ENCODE results near the gene SFTPB.

The SFTPB gene

DNA sequence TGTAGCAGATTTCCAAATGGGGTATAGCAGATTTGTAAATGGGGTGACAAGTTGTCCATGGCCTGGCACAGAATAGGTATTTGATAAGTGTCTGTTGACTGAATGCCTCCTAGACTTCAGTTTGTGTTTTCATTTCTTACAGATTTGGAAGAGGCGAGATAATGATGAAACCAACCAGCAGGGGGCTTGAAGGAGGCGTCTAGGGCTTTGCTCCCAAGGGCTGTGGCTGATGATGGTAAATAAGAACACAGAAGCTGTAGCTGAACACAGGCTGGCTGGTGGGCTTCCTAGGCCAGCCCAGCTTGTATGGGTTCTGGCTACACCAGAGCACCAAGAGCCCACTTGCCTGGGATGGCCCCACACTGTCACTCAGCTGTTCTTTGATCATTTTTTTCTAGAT, 19.4 kb downstream of the SFTPB start:
- no peaks in the 10 kb centered on the region for H3K4me1 ChIP-seq (ENCODE audit: control insufficient read depth, insufficient read depth, low read length)
- TF ChIP-seq WT1 (tag by site-specific recombination; IDR thresholded peaks at IDR 0.05), result no peak
- TF ChIP-seq BCL11A (tag by site-specific recombination; IDR thresholded peaks at IDR 0.05; ENCODE audit: low read depth), result no peak
- TF ChIP-seq, protein P1, sequence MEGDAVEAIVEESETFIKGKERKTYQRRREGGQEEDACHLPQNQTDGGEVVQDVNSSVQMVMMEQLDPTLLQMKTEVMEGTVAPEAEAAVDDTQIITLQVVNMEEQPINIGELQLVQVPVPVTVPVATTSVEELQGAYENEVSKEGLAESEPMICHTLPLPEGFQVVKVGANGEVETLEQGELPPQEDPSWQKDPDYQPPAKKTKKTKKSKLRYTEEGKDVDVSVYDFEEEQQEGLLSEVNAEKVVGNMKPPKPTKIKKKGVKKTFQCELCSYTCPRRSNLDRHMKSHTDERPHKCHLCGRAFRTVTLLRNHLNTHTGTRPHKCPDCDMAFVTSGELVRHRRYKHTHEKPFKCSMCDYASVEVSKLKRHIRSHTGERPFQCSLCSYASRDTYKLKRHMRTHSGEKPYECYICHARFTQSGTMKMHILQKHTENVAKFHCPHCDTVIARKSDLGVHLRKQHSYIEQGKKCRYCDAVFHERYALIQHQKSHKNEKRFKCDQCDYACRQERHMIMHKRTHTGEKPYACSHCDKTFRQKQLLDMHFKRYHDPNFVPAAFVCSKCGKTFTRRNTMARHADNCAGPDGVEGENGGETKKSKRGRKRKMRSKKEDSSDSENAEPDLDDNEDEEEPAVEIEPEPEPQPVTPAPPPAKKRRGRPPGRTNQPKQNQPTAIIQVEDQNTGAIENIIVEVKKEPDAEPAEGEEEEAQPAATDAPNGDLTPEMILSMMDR (tag by site-specific recombination; IDR thresholded peaks at IDR 0.05), result no peak
- TF ChIP-seq YY1 (tag by site-specific recombination; IDR thresholded peaks at IDR 0.05), result no peak
- no peak overlapping the region; the same call in 1 of the 2 replicates for H3K27ac ChIP-seq (ENCODE audit: extremely low read depth, low read depth, low read length)
- POLR2A ChIA-PET, result interaction anchor here (0.5 to 1.5 kb wide), 2 partner anchors 9 to 18 kb away, joined by 3 read pairs; no protein-coding TSS in a partner anchor
- H3K4me3 ChIP-seq (ENCODE audit: low read depth, low read length), result no peak overlapping the region
- peaks cover 70 to 88% of the 10 kb centered on the region in 2 experiments for H3K36me3 ChIP-seq (ENCODE audit: control insufficient read depth in 2 of 2, insufficient read depth in 1 of 2, low read length in 2 of 2)
- CTCF ChIA-PET, result interaction anchor here (0.6 to 3.1 kb wide), 13 partner anchors 9 to 169 kb away, joined by 3 to 19 read pairs (median 4); no protein-coding TSS in a partner anchor
- H3K9me3 ChIP-seq (ENCODE audit: control insufficient read depth, insufficient read depth, low read depth, low read length), result no peaks in the 10 kb centered on the region

DNA sequence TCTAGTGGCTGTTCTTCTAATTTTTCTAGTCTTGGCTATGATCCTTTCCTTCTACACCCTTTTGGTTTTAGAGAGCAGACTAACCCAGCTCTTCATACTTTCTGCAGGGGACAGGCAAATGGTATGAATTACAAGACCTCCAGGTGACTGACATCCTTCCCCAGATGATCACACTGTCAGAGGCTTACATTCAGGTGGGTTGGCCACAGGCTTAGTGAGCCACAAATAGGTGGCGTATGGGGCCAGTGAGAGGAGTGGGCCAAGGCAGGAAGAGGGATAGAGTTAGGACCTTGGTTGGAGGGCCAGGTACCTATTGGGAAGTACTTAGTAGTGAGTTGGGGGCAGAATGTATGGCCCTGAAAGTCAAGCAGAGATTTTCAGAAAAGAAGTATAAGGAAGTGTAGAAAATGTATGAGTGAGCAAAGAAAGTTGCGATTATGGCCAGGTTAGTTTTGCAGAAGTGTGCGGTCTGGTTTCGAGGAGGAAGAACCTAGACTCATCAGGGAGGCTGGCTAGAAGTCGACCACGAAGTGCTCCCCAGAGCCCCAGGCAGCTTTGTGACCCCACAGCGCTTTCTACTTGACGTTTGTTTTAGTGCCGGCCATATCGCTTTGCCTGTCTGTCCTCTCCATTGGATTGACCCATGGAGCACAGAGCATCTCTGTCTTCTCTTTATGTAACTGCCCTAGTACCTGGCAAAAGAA, 20.0 kb downstream of the SFTPB start:
- TF ChIP-seq, protein P2, sequence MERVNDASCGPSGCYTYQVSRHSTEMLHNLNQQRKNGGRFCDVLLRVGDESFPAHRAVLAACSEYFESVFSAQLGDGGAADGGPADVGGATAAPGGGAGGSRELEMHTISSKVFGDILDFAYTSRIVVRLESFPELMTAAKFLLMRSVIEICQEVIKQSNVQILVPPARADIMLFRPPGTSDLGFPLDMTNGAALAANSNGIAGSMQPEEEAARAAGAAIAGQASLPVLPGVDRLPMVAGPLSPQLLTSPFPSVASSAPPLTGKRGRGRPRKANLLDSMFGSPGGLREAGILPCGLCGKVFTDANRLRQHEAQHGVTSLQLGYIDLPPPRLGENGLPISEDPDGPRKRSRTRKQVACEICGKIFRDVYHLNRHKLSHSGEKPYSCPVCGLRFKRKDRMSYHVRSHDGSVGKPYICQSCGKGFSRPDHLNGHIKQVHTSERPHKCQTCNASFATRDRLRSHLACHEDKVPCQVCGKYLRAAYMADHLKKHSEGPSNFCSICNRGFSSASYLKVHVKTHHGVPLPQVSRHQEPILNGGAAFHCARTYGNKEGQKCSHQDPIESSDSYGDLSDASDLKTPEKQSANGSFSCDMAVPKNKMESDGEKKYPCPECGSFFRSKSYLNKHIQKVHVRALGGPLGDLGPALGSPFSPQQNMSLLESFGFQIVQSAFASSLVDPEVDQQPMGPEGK (tag by site-specific recombination; IDR thresholded peaks at IDR 0.05), result no peak
- TF ChIP-seq ZNF211 (tag by site-specific recombination; IDR thresholded peaks at IDR 0.05; ENCODE audit: low read depth), result no peak
- TF ChIP-seq, protein P3, sequence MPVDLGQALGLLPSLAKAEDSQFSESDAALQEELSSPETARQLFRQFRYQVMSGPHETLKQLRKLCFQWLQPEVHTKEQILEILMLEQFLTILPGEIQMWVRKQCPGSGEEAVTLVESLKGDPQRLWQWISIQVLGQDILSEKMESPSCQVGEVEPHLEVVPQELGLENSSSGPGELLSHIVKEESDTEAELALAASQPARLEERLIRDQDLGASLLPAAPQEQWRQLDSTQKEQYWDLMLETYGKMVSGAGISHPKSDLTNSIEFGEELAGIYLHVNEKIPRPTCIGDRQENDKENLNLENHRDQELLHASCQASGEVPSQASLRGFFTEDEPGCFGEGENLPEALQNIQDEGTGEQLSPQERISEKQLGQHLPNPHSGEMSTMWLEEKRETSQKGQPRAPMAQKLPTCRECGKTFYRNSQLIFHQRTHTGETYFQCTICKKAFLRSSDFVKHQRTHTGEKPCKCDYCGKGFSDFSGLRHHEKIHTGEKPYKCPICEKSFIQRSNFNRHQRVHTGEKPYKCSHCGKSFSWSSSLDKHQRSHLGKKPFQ (tag by site-specific recombination; IDR thresholded peaks at IDR 0.05), result no peak
- no peak for TF ChIP-seq TRIM28 (IDR thresholded peaks at IDR 0.05; ENCODE audit: borderline replicate concordance, low read length)
- CTCF ChIA-PET, result interaction anchor here (0.5 to 2.6 kb wide), 12 partner anchors 9 to 431 kb away, joined by 3 to 12 read pairs (median 3); no protein-coding TSS in a partner anchor
- POLR2A ChIA-PET, result interaction anchor here (1.5 kb wide), 1 partner anchor 19 kb away, joined by 3 read pairs; no protein-coding TSS in a partner anchor
- peaks cover 75 to 90% of the 10 kb centered on the region in 2 experiments for H3K36me3 ChIP-seq (ENCODE audit: control insufficient read depth in 2 of 2, insufficient read depth in 1 of 2, low read length in 2 of 2)
- H3K27ac ChIP-seq (ENCODE audit: extremely low read depth, low read depth, low read length), result no peak overlapping the region; the same call in 1 of the 2 replicates
- H3K4me1 ChIP-seq (ENCODE audit: control insufficient read depth, insufficient read depth, low read length), result no peaks in the 10 kb centered on the region
- H3K9me3 ChIP-seq (ENCODE audit: control insufficient read depth, insufficient read depth, low read depth, low read length), result no peaks in the 10 kb centered on the region
- no peak overlapping the region for H3K4me3 ChIP-seq (ENCODE audit: low read depth, low read length)

DNA sequence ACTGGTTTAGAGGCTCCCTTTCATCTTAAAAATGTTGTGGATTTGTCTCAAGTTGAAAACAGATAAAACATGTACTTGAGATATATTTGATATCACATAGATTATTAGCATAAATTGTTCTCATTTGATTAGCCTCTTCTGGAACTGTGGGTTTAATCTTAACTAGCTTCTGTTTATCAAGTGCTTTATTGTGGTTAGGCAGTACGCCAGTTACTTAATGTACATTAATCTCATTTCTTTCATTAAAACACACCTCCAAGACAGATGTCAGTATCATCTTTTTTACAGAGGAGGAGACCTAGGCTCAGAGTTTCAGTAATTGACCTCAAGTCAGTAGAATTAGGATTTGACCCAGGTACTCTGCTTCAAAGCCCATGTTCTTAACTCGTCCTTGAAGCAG, 21.8 kb downstream of the SFTPB start:
- Histone ChIP-seq H3K36me3 (ENCODE audit: control insufficient read depth in 2 of 2, insufficient read depth in 1 of 2, low read length in 2 of 2) (peaks cover 79 to 96% of the 10 kb centered on the region in 2 experiments), H3K4me1 (ENCODE audit: control insufficient read depth, insufficient read depth, low read length) (no peaks in the 10 kb centered on the region), H3K27ac (ENCODE audit: extremely low read depth, low read depth, low read length) (no peak overlapping the region), H3K4me3 (ENCODE audit: low read depth, low read length) (no peak overlapping the region), H3K9me3 (ENCODE audit: control insufficient read depth, insufficient read depth, low read depth, low read length) (no peaks in the 10 kb centered on the region)
- POLR2A ChIA-PET, result no interaction called here
- CTCF ChIA-PET, result interaction anchor here (0.6 to 2.2 kb wide), 3 partner anchors 9 to 533 kb away, joined by 3 to 12 read pairs (median 5); no protein-coding TSS in a partner anchor
- no peak for TF ChIP-seq ZNF544 (tag by site-specific recombination; IDR thresholded peaks at IDR 0.05)
- no peak for TF ChIP-seq ZNF354C (tag by site-specific recombination; IDR thresholded peaks at IDR 0.05; ENCODE audit: borderline replicate concordance, low read depth)
- TF ChIP-seq, protein P4, sequence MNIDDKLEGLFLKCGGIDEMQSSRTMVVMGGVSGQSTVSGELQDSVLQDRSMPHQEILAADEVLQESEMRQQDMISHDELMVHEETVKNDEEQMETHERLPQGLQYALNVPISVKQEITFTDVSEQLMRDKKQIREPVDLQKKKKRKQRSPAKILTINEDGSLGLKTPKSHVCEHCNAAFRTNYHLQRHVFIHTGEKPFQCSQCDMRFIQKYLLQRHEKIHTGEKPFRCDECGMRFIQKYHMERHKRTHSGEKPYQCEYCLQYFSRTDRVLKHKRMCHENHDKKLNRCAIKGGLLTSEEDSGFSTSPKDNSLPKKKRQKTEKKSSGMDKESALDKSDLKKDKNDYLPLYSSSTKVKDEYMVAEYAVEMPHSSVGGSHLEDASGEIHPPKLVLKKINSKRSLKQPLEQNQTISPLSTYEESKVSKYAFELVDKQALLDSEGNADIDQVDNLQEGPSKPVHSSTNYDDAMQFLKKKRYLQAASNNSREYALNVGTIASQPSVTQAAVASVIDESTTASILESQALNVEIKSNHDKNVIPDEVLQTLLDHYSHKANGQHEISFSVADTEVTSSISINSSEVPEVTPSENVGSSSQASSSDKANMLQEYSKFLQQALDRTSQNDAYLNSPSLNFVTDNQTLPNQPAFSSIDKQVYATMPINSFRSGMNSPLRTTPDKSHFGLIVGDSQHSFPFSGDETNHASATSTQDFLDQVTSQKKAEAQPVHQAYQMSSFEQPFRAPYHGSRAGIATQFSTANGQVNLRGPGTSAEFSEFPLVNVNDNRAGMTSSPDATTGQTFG (tag by site-specific recombination; IDR thresholded peaks at IDR 0.05; ENCODE audit: borderline replicate concordance), result no peak
- TF ChIP-seq SCRT1 (tag by site-specific recombination; IDR thresholded peaks at IDR 0.05; ENCODE audit: borderline replicate concordance), result no peak
- no peak for TF ChIP-seq ZNF146 (tag by site-specific recombination; IDR thresholded peaks at IDR 0.05)
- no peak for TF ChIP-seq KLF7 (tag by site-specific recombination; IDR thresholded peaks at IDR 0.05; ENCODE audit: borderline replicate concordance)
- TF ChIP-seq OSR2 (tag by site-specific recombination; IDR thresholded peaks at IDR 0.05), result no peak
- no peak for TF ChIP-seq ZNF623 (tag by site-specific recombination; IDR thresholded peaks at IDR 0.05)
- TF ChIP-seq, protein P5, sequence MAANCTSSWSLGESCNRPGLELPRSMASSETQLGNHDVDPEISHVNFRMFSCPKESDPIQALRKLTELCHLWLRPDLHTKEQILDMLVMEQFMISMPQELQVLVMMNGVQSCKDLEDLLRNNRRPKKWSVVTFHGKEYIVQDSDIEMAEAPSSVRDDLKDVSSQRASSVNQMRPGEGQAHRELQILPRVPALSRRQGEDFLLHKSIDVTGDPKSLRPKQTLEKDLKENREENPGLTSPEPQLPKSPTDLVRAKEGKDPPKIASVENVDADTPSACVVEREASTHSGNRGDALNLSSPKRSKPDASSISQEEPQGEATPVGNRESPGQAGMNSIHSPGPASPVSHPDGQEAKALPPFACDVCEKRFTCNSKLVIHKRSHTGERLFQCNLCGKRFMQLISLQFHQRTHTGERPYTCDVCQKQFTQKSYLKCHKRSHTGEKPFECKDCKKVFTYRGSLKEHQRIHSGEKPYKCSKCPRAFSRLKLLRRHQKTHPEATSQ (tag by site-specific recombination; IDR thresholded peaks at IDR 0.05), result no peak
- no peak for TF ChIP-seq MZF1 (tag by site-specific recombination; IDR thresholded peaks at IDR 0.05; ENCODE audit: borderline replicate concordance)
